ENCODE results near the gene KIF6.

KIF6 gene

GRCh38 chr6:39409889-39410288, 315.3 kb downstream of the KIF6 start:
- DNase-seq, result no peak

- no peak for DNase-seq
These were observed 317.7 kb downstream of the KIF6 start for GRCh38 chr6:39407446-39407993.

GRCh38 chr6:39404312-39404711, 320.9 kb downstream of the KIF6 start:
- no peak for DNase-seq

DNA sequence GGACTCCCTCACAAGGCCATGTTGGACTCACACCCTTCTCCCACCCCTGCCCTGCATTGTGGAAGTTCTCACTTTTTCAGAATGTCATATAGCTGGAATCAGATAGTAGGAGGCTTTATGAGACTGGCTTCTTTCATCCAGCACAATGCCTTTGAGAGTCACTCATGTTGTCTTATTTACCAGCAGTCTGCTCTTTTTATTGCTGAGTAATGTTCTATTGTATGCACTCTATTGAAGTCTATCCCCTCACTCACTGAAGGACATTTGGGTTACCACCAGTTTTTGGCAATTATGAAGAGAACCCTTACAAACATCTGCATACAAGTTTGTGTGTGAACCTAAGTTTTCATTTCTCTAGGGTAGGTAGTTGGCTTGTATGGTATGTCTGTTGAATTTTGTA, 321.9 kb downstream of the KIF6 start:
- DNase-seq, result no peak

DNA sequence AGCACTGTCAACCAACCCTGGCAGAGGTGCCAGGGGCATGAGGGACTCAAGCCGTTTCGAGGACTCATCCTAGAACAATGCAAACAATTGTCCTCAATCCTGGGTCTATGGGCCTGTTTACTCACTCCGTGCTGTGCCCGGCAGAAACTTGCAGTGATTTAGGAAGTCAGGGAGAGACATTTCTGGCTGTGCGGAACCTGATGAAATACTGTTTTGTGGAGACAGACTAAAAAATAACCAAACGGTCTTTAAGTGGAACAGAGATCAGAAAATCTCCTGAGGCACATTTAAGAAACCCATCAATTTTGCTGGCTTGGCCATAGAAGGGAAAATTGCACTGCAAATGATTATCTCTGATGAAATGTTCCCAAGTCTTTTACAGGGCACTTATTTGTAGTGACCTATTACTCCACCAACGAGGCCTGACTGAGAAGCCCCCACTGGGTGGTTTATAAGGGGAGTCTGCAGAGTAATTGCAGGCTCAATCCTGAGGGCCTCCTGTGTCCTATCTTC, 322.9 kb downstream of the KIF6 start:
- DNase-seq, result no peak

- DNase-seq, result no peak
These were observed 323.8 kb downstream of the KIF6 start for GRCh38 chr6:39401376-39401775.

DNA sequence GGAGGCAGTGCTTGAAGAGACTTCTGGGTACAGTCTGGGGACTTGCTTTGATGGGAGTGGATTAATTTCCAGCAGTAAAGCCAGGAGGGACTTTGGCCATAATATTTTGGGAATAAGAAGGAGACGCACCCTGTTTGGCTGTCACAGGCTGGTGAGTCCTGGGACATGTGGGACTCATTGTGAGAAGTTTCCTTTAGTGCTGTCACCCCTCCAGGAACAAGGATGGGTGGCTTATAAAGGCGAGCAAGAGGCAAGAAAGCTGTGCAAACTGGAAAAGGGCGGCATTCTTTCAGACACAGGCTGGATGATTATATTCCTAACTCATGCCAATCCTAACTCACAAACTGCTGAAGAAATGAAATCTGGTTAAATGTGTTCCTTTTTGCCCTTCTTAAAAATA, 325.2 kb downstream of the KIF6 start:
- DNase-seq, result no peak

GRCh38 chr6:39396854-39397253, 328.4 kb downstream of the KIF6 start:
- DNase-seq, result no peak

GRCh38 chr6:39393075-39393474, 332.1 kb downstream of the KIF6 start:
- DNase-seq, result no peak

- no peak for DNase-seq
These were observed 334.0 kb downstream of the KIF6 start for GRCh38 chr6:39391182-39391581.

DNA sequence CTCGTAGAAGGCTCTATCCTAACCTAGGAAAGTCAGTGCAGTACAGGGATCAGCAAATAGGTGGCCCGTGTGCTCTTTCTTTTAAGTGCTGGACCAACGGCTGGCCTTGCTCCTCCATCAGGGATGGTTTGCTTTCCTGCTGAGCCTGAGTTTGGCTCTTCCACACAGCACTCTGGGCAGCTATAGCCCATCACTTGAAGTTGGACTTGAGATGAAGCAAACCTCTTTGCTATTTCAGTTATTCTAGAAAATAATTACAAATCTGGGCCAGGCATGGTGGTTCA, 335.8 kb downstream of the KIF6 start:
- no peak for DNase-seq

DNA sequence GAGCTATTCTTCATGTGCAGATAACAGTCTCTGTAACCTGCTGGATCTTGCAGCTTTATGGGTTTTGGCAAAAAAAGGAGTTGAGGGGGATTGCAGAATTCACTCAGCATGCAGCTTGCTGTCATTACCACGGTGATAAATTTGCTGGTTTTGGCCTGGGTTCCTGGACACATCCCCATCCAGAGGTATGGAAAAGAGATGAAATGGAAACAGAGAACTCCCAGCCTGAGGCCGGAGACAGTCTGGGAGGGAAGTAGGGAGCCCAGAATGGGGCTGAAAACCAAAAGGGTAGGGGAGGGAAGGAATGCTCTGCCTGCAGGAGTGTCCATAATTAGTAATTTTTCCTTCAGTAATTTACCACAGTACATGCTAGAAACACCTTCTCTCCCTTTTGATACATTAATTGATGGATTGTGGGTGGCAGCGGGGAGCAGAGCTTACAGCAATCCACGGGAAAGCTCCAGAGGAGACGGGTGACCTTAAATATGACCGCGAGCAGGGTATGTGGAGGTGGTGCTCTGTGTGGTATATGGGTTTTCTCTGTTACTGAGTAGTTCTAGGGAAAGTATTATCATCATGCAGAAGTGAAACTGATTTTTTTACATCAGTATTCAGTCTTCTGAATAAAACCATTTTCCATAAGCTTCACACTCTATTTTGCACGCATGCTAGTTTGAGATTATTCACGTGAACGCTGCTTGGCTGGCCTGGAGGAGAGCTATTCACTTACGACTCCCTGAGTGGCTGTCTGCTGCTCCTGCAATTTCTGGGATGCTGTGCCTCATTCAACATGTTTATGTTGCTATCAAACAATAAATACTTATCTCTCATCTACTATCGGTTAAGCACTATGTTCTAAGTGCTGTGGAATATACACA, 336.4 kb downstream of the KIF6 start:
- no peak for DNase-seq

GRCh38 chr6:39387785-39388184, 337.4 kb downstream of the KIF6 start:
- DNase-seq, result no peak

- DNase-seq, result no peak
These were observed 338.7 kb downstream of the KIF6 start for GRCh38 chr6:39386487-39386886.

DNA sequence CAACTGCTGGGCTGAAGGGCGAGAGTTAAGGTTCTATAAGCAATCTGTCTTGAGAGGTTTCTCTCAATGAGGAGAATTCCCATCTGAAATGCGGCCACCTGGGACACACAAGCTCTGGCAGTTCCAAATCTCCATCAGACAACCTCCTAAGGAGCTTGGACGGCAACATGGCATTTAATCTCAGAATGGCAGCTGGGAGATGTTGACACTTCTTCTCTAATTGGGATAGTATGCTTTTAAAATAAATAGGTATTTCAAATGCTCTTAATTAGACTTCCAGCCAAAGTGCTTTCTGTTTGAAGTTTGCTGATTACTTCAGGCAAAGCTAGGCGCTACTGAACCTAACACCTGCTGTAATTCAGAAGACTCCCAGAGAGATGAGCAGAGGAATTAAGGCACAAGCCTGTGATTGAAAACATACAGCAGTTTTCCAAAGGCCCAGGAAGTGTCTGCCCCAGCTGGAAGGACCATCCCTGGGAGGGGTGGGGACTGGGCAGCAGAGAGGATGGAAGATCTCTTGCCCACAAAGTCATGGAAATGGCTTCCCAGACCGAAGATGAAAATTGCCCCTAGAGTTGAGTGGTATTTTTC, 343.6 kb downstream of the KIF6 start:
- DNase-seq, result no peak

DNA sequence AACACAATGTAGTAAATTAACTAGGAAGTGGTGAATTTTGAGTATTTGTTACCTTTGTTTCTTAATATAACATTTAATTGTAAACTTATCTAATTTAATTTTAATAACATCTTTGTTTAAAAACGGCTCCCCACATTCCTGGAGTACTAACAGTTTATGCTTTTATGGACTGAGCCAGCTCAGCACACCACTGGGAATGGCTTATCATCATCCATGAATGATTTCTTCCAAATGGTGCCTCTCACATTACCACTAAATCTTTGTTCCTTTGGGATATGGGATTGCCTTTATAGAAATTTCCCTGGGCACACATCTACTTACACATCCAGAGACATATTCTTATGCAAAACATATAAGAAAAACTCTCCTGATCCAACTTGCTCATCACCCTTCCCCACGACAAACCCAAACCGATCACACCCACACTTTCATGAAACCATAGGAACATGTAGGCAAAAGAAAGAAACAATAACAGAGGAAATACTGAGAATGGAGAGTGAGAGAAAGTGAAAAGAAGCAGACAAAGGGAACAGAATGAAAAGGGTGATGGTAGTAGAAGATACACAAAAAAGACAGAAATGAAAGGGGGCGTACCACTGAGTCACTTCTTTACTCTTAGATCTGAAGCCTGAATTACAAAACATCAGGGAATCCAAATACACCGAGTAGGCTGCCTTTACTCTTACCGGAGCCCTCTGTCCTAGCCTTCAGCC, 344.2 kb downstream of the KIF6 start:
- no peak for DNase-seq

DNA sequence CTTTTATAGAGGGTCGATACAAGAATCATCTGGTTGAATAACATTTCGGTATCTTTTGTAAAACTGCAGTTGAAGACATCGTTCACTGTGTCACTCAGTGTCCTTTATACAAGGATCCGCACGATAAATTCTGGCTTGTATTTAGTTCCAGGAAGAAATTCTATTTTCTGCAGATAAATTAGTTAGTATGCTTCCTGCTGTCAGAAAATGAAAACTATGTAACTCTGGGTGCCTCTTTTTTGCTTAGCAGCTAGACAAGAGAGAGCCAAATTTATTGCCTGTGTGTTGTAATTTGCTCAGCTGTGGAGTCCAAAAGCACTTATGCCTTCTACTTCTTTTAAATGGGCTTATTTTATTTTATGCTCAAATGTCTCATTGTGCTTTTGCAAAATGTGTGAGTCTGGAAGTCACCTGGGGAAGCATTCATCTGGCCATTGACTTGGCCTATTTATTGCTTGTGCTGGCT, 346.2 kb downstream of the KIF6 start:
- no peak for DNase-seq

GRCh38 chr6:39378175-39378959, 346.8 kb downstream of the KIF6 start:
- DNase-seq, result no peak

GRCh38 chr6:39377539-39377950, 347.7 kb downstream of the KIF6 start:
- DNase-seq, result peak; percentile 62

DNA sequence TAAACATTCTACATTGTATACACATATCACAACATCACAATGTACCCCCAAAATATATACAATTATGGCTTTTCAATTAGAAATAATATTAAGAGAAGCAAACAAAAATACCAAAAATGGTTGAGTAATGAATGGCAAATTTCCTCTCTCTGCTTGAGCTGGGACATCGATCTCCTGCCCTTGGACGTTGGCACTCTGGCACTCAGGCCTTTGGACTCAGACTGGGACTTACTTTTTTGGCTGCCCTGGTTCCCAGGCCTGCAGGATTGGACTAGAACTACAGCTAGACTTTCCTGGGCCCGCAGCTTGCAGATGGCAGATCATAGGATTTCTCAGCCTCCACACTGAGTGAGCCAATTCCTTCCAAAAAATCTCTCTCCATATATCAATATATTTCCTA, 349.8 kb downstream of the KIF6 start:
- no peak for DNase-seq

DNA sequence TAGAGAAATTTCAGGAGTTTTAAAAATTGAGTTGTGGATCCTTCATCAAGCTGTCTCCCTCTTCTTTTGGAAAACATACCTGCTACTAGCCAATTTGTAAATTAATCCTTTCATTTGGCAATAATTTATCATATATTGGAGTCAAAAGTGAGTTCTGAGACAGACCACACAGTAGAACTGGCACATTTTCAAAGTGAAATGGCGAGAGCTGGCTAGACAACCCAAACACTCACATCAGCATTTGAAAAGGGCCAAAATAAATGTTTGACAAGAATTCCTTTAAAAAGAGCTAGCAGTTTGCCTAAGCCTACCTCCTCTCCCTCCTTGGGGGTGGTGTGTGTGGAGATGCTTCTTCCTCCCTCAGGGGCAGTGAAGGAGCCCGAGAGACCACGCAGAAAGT, 354.8 kb downstream of the KIF6 start:
- no peak for DNase-seq

DNA sequence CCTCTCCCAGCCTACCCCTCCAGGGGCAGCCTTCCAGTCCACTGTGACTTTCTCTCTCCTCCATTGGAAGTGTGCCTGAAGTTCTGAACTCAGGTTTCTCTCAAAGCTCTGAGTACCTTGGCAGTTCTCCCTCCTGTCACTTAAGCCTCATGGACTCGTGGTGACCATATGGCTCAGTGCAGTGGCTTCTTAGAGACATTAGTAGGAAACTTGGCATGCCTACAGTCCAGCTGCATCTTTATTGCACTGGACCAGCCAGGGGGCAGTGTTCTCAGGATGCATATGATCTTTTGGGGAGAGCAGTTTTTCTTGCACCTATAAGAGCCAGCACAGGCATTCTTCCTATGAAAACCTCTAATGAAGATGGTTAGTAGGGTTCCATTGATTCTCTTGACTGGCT, 355.2 kb downstream of the KIF6 start:
- no peak for DNase-seq

DNA sequence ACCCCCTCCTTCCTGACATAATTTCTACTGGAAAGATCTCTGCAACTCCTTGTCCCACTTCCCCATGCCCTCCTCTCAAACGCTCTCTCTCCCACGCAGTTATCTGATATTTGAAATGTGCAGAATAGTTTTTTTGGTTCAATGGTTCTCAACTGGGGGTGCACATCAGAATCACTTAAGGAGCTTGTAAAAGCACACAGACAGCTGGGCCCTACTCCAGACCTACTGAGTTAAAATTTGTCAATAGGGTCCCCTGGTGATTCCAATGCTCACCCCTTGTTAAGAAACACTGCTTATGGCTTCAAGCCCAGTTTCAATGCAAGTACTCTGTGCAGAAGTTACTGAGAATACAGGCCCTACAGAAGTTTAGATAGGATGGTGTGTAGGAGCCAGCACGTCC, 357.5 kb downstream of the KIF6 start:
- no peak for DNase-seq
